Measurements from ENCODE around the gene CLRN2. TPM values are rescaled to one million over a fixed set of nuclear protein-coding genes. Genes with fewer than 3 reads are reported as not detected.

The CLRN2 gene
- total and polyA plus RNA-seq, 10 of the 15 experiments (the other 5 are each of a cell fraction or from before 2014, with no cell fraction given) = not detected

DNA sequence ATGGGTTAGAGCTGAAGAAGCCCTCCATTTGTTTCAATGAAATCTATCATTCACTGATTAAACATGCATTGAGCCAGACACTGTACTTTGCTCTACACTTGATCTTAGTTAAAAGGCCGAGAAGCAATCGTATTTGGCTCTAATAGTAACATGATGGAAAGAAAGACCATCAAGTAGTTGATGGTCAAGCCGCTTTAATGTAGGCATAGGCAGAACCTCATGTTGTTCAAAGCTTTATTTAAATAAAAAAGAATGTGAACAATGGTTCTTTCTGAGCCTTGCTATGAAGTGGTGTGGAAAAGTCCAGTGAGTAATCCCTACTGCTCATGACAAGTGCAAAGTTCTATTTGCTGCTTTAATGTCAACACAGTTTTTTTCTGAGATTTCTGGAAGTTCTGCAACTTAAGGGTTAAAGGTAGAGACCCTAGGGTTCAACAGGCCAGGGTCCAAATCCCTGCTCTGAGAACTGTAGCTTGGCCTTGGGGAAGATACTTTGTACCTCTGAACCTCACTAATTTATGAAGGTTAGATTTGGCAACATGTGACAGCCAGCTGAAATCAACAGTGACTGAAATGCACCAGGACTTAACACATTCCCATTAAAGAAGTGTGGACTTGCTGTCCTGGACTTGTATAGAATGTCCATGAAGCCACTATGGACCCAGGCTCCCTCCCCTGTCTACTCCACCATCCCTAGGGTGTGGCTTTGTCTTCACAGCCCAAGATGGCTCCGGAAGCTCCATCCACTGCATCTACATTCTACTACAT is 44.2 kb downstream of the CLRN2 start (continued):
- TF ChIP-seq HCFC1 (IDR thresholded peaks at IDR 0.05; ENCODE audit: low read length) (no peak), SIX5 (IDR thresholded peaks at IDR 0.05; ENCODE audit: low read depth, low read length, severe bottlenecking) (no peak), ZSCAN29 (IDR thresholded peaks at IDR 0.05) (no peak), SP1 (IDR thresholded peaks at IDR 0.05; ENCODE audit: low read depth, low read length) (no peak), CHD4 (IDR thresholded peaks at IDR 0.05) (no peak), IKZF1 (conservative IDR thresholded peaks at IDR 0.05) (no peak)

DNA sequence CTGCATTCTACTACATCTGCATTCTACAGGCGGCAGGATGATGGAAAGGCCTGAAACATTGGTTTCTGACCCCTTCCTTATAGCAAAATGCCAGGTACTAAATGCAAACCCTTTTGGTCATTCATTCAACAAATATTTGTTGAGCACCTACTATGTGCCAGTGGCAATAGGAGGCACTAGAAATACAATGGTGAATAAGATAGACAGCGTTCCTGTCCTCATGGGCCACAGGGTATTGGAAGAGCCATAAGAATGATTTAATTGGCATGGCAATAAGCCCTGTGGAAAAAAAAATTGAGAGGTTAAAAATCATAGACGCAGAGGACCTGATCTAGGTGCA is 44.7 kb downstream of the CLRN2 start:
- Histone ChIP-seq H3K9ac (ENCODE audit: control insufficient read depth, insufficient read depth, low read length) (no peak overlapping the region), H3K4me1 (ENCODE audit: control insufficient read depth, insufficient read depth, low read length) (no peaks in the 10 kb centered on the region), H3K79me2 (ENCODE audit: control insufficient read depth, insufficient read depth, low read length) (no peaks in the 10 kb centered on the region), H4K20me1 (ENCODE audit: control insufficient read depth, insufficient read depth) (no peaks in the 10 kb centered on the region), H3K9me3 (replicated peaks; ENCODE audit: control insufficient read depth, insufficient read depth, low read length) (no peaks in the 10 kb centered on the region), H2AFZ (ENCODE audit: control insufficient read depth, low read depth, low read length) (no peak overlapping the region), H3K27me3 (replicated peaks in 1 of 2; ENCODE audit: control insufficient read depth in 2 of 2, insufficient read depth in 2 of 2, low read length in 1 of 2) (no peaks in the 10 kb centered on the region; a peak in 1 of 4 replicates), H3K4me2 (ENCODE audit: control insufficient read depth, insufficient read depth) (no peak overlapping the region), H3K36me3 (ENCODE audit: control insufficient read depth in 2 of 2, insufficient read depth in 2 of 2, low read length in 1 of 2) (no peaks in the 10 kb centered on the region), H3K27ac (ENCODE audit: control insufficient read depth, insufficient read depth) (no peak overlapping the region), H3K4me3 (no peak overlapping the region)
- no TSS peak for BruUV-seq (replicated peaks)
- SMC1A ChIA-PET (ENCODE audit: uncharacterized antibody, unreplicated experiment) = no interaction called here
- ATAC-seq (no peak), DNase-seq (ENCODE audit: low read depth, low spot score) (no peak), FAIRE-seq (no peak)
- TF ChIP-seq, protein P1, sequence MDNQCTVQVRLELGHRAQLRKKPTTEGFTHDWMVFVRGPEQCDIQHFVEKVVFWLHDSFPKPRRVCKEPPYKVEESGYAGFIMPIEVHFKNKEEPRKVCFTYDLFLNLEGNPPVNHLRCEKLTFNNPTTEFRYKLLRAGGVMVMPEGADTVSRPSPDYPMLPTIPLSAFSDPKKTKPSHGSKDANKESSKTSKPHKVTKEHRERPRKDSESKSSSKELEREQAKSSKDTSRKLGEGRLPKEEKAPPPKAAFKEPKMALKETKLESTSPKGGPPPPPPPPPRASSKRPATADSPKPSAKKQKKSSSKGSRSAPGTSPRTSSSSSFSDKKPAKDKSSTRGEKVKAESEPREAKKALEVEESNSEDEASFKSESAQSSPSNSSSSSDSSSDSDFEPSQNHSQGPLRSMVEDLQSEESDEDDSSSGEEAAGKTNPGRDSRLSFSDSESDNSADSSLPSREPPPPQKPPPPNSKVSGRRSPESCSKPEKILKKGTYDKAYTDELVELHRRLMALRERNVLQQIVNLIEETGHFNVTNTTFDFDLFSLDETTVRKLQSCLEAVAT (IDR thresholded peaks at IDR 0.05) = no peak
- no peak for TF ChIP-seq FOXK2 (IDR thresholded peaks at IDR 0.05)
- no peak for TF ChIP-seq RELA (IDR thresholded peaks at IDR 0.05; ENCODE audit: borderline replicate concordance, partially characterized antibody)
- TF ChIP-seq, protein P2, sequence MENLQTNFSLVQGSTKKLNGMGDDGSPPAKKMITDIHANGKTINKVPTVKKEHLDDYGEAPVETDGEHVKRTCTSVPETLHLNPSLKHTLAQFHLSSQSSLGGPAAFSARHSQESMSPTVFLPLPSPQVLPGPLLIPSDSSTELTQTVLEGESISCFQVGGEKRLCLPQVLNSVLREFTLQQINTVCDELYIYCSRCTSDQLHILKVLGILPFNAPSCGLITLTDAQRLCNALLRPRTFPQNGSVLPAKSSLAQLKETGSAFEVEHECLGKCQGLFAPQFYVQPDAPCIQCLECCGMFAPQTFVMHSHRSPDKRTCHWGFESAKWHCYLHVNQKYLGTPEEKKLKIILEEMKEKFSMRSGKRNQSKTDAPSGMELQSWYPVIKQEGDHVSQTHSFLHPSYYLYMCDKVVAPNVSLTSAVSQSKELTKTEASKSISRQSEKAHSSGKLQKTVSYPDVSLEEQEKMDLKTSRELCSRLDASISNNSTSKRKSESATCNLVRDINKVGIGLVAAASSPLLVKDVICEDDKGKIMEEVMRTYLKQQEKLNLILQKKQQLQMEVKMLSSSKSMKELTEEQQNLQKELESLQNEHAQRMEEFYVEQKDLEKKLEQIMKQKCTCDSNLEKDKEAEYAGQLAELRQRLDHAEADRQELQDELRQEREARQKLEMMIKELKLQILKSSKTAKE (IDR thresholded peaks at IDR 0.05; ENCODE audit: low read depth, poor library complexity, severe bottlenecking) = no peak
- intact Hi-C loops (cut with micrococcal nuclease; ENCODE audit: unreplicated experiment) = no loop called here
- 87% methylated on average over 3 of the region's 3 CpGs for WGBS (ENCODE audit: insufficient coverage, insufficient replicate concordance, low lambda C conversion rate, missing lambda C conversion rate)
- CTCF ChIA-PET = no interaction called here
- RAD21 ChIA-PET (ENCODE audit: unreplicated experiment) = no interaction called here
- POLR2A ChIA-PET = no interaction called here
- in situ Hi-C loops (cut with MboI) = loop anchor here (10.0 kb wide), 1 partner anchor 805 kb away; no protein-coding TSS in a partner anchor

All from GM12878 (cell line).